HG02885 (cell line): ENCODE results near the gene KIF1B.

ENCODE experiments used
- ATAC-seq: cut with Tn5 transposase; IDR thresholded peaks from one replicate; pipeline ENCODE4 v1.9.1; 2021; ENCODE audit warnings: mild to moderate bottlenecking; ENCODE audit not compliant: unreplicated experiment, poor library complexity

KIF1B gene

GRCh38 chr1:10209905-10210810 lies at the start of gene KIF1B:
Gene KIF1B, plus strand, starts transcription at chr1:10210570. Its CDS starts 21,759 bp downstream, at chr1:10232329.
- ATAC-seq, result peak; percentile 98

GRCh38 chr1:10160907-10161490 lies 49.4 kb upstream of the KIF1B start:
- ATAC-seq, result no peak

- no peak for ATAC-seq
These were observed 48.7 kb upstream of the KIF1B start for GRCh38 chr1:10161541-10162290.

GRCh38 chr1:10168912-10169514 lies 41.4 kb upstream of the KIF1B start:
- ATAC-seq, result no peak

- no peak for ATAC-seq
These were observed 40.2 kb upstream of the KIF1B start for GRCh38 chr1:10170239-10170574.

GRCh38 chr1:10171105-10171767 lies 39.1 kb upstream of the KIF1B start:
- ATAC-seq, result no peak

GRCh38 chr1:10171995-10172669 lies 38.2 kb upstream of the KIF1B start:
- no peak for ATAC-seq

DNA sequence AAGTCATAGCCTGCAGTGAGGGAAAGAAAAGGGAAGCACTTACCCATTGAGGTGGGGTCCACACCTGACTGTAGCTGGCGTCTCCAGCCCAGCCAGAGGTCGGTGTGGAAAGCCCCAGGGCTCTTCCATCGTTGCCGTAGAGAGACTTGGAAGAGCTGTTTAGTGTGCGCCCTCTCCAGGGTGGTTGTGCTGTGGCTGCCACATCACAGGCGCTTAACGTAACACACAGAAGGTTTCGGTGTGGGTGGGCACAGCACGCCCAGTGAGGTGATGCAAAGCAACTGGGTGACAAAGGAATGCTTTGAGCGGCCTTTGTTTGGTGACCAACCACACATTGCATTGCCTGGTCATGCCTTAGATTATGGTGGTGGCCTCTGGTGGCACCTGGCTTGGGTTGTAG lies 36.8 kb upstream of the KIF1B start:
- no peak for ATAC-seq

GRCh38 chr1:10177876-10178275 lies 32.5 kb upstream of the KIF1B start:
- no peak for ATAC-seq

DNA sequence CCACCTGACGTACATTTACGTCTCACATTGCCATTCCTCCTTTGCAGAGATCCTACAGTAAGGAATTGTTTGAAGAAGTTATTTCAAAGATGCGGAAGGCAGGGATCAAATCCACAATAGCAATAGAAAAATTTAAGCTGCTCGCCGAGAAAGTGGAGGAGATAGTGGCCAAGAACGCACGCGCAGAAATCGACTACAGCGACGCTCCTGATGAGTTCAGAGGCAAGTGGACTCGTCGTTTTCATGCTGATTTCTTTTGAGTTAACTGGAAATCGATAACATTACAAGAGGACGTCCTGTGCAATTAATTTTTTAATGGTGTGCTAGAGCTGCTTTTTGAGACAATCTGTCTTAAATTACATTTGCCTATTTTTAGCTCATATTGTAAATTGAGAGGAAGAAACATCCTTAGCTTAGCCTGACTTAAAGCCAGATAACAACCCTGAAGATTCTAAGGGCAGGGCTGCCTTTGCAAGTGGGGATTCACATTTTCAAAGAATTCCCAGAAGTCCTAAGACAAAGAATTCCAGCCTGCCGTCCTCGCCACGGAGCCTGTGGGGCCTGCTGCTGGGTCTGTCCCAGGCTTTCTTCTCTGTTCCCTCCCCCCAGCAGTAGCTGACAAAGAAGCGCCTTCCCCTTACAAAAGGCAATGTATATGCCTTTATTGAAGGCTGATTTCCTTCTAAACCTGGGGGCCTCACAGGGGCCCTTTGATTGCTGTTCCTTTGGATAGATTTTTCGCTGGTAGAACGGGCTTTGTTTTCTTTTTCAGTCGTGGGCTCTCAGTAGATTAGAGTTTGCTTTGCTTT lies 31.6 kb upstream of the KIF1B start:
- no peak for ATAC-seq

DNA sequence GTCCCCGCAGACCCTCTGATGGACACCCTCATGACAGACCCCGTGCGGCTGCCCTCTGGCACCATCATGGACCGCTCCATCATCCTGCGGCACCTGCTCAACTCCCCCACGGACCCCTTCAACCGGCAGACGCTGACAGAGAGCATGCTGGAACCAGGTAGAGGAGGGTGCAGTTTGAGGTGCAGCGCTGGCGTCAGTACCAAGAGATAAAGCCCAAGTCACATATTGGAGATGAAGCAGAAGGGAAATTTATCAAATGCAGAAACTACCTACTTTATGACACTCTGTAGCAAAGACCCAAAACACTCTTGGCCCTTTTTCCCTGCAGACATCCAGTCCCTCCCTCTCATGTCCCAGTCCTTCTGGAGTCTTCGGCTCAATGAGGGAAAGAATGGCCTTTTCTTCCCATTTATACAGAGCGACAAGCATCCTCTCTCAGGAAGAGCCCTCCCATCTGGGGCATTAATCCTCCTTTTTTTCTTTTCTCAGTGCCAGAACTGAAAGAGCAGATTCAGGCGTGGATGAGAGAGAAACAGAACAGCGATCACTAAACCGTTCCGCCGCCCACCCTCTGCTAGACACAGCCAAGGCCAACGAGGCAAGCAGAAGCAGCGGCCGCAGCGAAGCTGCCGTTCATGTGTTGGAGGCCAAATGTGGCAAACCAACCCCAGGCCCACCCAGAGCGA lies 30.8 kb upstream of the KIF1B start:
- ATAC-seq, result no peak

GRCh38 chr1:10181154-10181553 lies 29.2 kb upstream of the KIF1B start:
- ATAC-seq, result no peak

GRCh38 chr1:10185759-10186158 lies 24.6 kb upstream of the KIF1B start:
- no peak for ATAC-seq

- no peak for ATAC-seq
These were observed 23.9 kb upstream of the KIF1B start for GRCh38 chr1:10186331-10187025.

- no peak for ATAC-seq
These were observed 23.4 kb upstream of the KIF1B start for GRCh38 chr1:10187026-10187334.

- ATAC-seq, result no peak
These were observed 22.2 kb upstream of the KIF1B start for GRCh38 chr1:10188133-10188650.

DNA sequence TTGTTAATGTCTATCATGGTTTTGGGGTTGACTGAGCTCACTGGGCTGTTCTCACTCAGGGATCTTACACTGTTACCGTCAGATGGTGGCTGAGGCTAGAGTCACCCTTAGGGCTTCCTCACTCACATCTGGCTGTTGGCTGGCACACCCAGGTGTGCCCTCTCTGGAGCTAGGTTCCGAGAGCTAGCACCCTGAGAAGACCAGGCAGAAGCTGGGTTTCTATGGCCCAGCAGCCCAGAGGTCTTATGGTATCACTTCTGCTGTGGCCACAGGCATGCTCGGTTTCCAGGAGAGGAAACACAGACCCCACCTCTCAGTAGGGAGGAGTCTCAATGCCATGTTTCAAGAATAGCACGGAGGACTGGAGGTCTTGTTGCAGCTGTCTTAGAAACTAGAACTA lies 20.7 kb upstream of the KIF1B start:
- no peak for ATAC-seq

- no peak for ATAC-seq
These were observed 18.1 kb upstream of the KIF1B start for GRCh38 chr1:10192263-10192662.
